Stimulated activated CD4-positive, alpha-beta T cell treated with anti-CD3 and anti-CD28 coated beads, Interleukin-4, amount 100 ng/mL, for 48 hours (primary cell): ENCODE data around the gene ITGA6.

Experiments used
- DNase-seq, 2 donors: peaks; one replicate each; pipeline ENCODE4 v3.0.0-alpha.2; 2020; ENCODE audit warnings: low read depth in 2 of 2

The ITGA6 gene

GRCh38 chr2:172440795-172441194 is 13.4 kb downstream of the ITGA6 start:
- no peak for DNase-seq

- DNase-seq, result peak; percentile 37 to 66
These were observed 14.9 kb downstream of the ITGA6 start for GRCh38 chr2:172442072-172442895.

GRCh38 chr2:172445851-172446250 is 18.5 kb downstream of the ITGA6 start:
- DNase-seq, result no peak

- no peak for DNase-seq
These were observed 19.2 kb downstream of the ITGA6 start for GRCh38 chr2:172446474-172447063.

- no peak for DNase-seq
These were observed 20.6 kb downstream of the ITGA6 start for GRCh38 chr2:172447811-172448493.

GRCh38 chr2:172448544-172449267 is 21.3 kb downstream of the ITGA6 start:
- no peak for DNase-seq

- DNase-seq, result no peak
These were observed 22.6 kb downstream of the ITGA6 start for GRCh38 chr2:172449911-172450550.

- DNase-seq, result no peak
These were observed 24.5 kb downstream of the ITGA6 start for GRCh38 chr2:172451923-172452322.

- no peak for DNase-seq
These were observed 25.5 kb downstream of the ITGA6 start for GRCh38 chr2:172452845-172453244.

- no peak for DNase-seq
These were observed 27.2 kb downstream of the ITGA6 start for GRCh38 chr2:172454404-172455120.

- no peak for DNase-seq
These were observed 27.7 kb downstream of the ITGA6 start for GRCh38 chr2:172455121-172455515.

GRCh38 chr2:172456002-172456401 is 28.6 kb downstream of the ITGA6 start:
- DNase-seq, result no peak

GRCh38 chr2:172457536-172457935 is 30.1 kb downstream of the ITGA6 start:
- no peak for DNase-seq

GRCh38 chr2:172458561-172459124 is 31.3 kb downstream of the ITGA6 start:
- no peak for DNase-seq

GRCh38 chr2:172460780-172461201 is 33.4 kb downstream of the ITGA6 start:
- no peak for DNase-seq

GRCh38 chr2:172461591-172462372 is 34.4 kb downstream of the ITGA6 start:
- peak; percentile 66 to 68 for DNase-seq

- DNase-seq, result no peak
These were observed 35.0 kb downstream of the ITGA6 start for GRCh38 chr2:172462373-172462848.

- DNase-seq, result no peak
These were observed 35.5 kb downstream of the ITGA6 start for GRCh38 chr2:172462849-172463381.

- no peak for DNase-seq
These were observed 37.2 kb downstream of the ITGA6 start for GRCh38 chr2:172464400-172465129.
